ENCODE results near the gene GPRIN1.
"Not testable (repeated sequence)": the region's sequence is repeated elsewhere in the genome, so short reads cannot be mapped to it uniquely, and the experiment has no call there.

Gene GPRIN1

DNA sequence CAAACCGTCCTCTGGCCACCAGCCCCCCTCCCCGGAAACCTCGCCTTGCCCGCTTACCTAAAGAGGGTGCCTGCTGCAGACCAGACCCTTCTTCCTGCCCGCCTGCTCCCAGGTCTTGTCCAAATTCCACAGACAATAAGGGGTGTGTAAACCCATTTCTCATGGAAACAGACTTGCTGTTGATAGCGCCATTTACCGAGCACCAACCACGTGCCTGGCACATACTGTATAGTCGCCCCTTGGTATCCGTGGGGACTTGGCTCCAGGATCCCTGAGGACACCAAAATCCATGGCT lies 35.7 kb downstream of the GPRIN1 start:
- no peak for DNase-seq (ENCODE audit: low spot score)

DNA sequence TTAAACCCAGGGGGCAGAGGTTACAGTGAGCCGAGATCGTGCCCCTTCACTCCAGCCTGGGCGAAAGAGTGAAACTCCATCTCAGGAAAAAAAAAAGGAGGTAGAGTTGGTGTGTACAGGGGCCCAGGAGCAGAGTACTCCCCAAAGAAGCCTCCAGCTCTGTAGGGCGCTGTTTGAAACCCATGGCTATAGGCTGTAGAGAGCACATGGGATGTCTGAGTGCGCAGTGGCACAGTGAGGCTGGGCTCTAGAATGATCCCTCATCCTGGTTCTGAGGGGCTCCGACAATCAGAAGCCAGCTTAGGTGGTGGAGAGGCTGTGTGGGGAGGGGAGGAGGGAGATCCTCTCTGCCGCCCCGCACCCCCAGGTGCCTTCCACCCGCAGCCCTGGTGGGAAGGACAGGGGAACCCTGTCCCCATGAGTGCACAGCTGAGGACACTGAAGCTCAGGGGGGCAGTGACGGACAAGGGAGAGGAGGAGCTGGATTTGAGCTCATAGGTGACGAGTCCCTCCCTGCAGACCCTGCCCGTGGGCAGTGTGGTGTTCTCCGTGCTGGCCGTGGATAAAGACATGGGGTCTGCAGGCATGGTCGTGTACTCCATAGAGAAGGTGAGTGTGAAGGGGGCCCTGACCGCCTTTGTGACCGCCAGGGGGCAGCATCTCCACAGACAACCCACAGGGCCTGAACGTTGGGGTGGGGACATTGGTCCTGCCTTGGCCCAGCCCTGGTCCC lies 36.2 kb downstream of the GPRIN1 start:
- DNase-seq (ENCODE audit: low spot score), result peak; percentile 83

DNA sequence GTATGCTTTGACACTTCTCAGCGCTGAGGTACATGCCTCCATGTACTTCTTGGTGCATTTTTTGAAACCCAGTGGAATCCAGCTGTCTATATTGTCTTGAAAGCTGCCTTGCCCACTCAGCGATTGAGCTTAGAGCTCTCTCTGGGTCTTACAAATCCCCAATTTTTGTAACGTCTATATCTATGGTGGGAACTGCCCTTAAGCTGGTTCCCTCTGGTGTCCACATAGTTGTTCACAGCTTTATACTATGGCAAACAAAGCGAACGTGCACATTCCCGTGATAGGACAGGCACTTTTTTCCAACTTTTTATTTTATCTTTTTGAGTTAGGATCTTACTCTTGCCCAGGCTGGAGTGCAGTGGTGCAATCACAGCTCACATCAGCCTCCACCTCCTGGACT lies 39.9 kb downstream of the GPRIN1 start:
- DNase-seq (ENCODE audit: low spot score), result peak; percentile 43

DNA sequence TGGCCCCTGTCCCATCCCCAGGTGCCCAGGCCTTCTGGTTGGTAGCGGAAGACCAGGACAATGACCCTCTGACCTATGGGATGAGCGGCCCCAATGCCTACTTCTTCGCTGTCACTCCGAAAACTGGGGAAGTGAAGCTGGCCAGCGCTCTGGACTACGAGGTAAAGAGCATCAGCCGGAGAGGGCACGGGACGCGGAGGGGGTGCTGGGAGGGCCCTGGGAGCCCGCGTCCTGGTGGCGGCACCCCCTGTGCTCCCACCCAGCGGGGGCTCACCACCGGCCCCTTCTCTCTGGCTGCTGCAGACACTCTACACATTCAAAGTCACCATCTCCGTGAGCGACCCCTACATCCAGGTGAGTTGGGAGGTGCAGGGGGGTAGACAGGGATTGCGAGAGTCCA lies 41.3 kb downstream of the GPRIN1 start:
- DNase-seq (ENCODE audit: low spot score), result no peak

DNA sequence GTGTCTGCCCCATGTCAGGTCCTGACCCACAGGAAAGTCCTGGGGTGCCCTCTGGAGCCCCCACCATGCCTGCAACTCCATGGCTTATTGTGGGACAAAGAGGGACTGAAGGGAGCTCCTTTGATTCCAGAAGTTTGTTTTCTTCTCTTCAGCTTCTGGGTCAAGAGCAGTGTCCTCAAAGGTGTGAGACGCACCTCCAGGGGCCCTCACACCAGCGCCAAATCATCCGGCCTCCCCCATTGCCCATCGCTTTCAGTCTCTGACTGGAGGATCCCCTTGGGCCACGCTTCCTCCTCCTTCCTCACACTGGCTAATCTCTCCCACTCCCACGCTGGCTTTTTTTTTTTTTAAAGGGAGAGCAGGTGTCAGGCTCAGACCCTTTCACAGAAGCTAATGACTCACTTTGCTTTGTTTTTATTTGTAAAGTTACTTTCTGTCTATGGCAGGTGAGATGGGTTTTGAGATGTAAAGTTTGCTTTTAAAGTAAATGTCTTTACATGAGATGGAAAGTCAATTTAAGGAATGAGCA lies 44.1 kb downstream of the GPRIN1 start:
- DNase-seq (ENCODE audit: low spot score), result no peak

DNA sequence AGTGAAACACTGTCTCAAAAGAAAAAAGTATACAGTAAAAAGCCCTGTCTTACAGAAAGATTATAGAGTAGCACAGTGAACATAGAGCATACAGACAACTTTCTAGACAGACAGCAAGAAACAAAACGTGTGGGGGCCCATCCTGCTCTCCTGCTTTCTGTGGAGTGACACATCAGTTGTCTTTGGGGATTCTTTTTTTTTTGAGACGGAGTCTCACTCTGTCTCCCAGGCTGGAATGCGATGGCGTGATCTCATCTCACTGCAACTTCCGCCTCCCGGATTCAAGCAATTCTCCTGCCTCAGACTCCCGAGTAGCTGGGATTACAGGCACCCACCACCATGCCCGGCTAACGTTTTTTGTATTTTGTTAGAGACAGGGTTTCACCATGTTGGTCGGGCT lies 46.0 kb downstream of the GPRIN1 start:
- DNase-seq (ENCODE audit: low spot score), result no peak

DNA sequence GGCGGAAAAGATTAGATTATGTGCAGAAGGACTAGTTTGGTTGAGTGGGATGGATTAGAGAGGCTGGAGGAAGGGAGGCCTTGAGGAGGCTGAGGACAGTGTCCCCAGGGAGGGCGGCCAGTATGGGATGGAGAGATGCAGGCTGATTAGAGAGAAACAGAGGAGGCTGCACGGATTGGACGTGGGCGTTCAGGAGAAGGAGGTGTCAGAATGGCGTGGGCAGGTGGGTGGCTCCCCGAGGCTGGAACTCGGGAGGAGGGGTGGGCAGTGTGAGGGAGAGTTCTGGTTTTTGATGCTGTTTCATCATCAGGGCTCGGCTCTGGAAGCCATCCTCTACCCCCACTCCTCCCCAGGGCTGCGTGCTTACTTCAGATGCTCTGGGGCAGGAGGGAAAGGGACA lies 47.8 kb downstream of the GPRIN1 start:
- DNase-seq (ENCODE audit: low spot score), result no peak

DNA sequence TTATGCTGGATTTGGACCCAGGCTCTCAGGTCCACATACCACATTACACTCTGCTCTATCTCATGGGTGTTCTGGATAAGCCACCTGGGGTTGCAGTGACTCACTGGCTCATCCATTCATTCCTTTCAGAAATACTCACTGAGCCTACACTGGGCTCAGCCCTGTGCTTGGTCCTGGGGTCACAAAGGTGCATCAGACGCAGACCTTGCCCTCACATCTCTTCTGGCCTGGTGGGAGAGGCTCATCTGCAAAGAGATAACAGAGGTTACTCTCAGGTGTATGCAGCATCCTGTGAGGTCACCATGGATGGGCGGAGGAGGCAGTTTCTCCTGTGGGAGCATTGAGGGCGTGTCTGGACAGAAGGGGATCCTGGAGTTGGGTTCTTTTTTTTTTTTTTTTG lies 48.7 kb downstream of the GPRIN1 start:
- DNase-seq (ENCODE audit: low spot score), result no peak

DNA sequence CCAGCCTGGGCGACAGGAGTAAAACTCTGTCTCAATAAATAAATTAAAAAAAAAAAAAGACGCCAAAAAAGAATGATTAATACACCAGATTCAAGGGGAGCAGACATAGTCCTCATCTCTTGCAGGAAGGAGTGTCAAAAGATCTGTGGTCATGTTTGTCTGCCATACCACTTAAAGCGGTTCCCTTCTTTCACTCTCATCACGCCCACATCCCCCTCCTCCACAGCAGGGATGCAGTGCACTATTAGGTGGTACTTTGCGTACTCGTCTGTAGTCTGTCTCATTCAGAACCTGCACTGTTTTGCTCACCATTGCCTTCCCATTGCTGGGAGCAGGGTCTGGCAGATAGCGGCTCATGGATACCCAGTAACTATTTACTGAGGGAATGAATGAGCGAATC lies 49.6 kb downstream of the GPRIN1 start:
- no peak for DNase-seq (ENCODE audit: low spot score)

DNA sequence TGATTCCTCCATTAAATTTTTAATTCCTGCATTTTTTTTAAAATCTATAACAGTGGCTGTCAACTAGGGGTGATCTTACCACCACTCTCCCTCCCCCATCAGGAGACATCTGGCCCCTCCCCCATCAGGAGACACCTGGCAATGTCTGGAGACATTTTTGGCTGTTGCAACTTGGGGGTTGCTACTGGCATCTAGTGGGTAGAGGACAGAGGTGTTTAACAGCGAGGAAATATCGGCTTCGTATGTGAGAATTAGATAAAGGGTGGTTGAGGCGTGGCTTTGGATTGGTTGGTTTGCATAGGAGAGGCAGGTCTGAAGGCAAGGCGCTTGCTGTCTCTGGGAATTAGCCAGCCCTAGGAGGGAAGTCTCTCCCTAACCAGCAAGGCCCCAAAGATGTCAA lies 50.3 kb downstream of the GPRIN1 start:
- no peak for DNase-seq (ENCODE audit: low spot score)

DNA sequence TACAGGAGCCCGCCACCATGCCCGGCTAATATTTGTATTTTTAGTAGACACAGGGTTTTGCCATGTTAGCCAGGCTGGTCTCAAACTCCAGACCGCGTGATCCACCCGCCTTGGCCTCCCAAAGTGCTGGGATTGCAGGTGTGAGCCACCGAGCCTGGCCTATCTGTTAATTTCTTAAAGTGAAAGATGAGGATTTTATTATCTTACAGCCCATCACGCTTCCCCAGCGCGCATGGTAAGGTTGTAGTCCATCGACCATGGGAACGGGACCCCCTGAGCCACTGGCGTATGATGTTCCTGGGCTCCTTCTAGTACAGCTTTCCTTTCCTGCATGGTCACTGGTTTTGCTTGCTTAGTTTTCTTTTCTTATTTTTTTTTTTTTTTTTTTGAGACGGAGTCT lies 52.1 kb downstream of the GPRIN1 start:
- no peak for DNase-seq (ENCODE audit: low spot score)

DNA sequence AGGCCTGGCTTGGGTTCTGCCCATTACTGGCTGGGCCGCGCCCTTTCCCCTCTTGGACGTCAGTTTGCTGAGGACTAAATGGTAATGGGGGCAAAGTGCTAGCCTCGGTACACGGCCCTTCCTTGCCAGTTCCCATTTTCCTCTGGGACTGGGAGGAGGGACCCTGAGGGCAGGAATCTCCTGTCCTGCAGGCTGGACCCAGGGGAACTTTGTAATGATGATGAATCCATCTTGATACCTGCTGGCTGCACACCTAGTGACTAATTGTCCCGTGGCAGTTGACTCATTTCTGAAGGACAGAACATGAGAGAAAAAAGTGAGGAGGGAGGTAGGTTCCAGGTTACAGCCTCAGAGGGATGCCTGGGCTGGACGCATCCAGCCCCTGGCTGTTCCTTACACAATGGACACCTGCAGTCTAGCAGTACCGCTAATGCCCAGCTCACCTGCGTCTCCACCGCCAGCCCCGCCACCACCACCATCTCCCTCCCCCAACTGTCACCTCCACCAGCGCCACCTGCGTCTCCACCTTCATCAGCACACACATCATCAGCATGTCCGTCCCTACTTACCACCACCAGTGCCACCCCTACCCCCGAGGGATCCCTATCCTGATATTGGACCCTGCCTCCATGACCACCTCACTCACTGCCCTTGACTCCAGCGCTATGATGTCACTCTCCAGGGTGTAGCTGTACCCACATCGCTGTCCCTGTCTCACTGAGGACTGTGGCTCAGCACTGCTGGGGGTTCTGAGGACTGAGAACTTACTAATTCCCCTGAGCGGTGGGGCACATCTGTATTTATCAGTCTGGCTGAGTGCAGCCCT lies 56.5 kb downstream of the GPRIN1 start:
- no peak for DNase-seq (ENCODE audit: low spot score)

DNA sequence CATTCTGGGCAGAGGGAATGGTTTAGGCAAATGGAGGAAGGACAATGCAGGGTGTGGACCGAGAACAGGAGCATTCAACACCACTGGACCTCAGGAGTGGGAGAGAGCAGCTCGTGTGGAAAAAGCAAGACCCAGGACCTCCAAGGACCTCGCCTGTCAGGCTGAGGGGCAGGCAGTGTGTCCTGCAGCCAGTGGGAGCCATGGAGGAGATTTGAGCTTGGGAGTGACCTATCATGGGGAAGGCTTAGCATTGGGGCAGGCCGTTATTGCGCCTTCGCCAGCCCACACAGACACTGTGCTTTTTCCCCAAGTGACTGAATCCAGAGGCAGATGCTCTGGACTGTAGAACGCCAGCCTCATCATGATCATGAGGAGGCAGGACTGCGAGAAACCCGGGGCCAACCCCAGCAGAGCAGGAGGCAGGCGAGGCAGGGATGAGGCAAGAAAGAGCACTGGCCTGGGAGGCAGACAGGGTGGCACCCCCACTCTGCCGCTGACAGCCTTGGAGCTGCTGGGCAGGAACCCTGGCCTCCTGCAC lies 57.6 kb downstream of the GPRIN1 start:
- no peak for DNase-seq (ENCODE audit: low spot score)

DNA sequence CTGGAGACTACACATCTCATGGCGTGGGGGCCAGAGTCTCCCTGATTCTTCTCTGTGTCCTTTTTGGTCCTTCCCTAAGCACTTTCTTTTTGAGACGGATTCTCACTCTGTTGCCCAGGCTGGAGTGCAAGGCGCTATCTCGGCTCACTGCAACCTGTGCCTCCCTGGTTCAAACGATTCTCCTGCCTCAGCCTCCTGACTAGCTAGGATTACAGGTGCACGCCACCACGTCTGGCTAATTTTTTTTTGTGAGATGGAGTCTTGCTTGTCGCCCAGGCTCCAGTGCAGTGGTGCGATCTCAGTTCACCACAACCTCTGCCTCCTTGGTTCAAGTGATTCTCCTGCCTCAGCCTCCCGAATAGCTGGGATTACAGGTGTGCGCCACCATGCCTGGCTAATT lies 59.0 kb downstream of the GPRIN1 start:
- not testable (repeated sequence) for DNase-seq (ENCODE audit: low spot score)

DNA sequence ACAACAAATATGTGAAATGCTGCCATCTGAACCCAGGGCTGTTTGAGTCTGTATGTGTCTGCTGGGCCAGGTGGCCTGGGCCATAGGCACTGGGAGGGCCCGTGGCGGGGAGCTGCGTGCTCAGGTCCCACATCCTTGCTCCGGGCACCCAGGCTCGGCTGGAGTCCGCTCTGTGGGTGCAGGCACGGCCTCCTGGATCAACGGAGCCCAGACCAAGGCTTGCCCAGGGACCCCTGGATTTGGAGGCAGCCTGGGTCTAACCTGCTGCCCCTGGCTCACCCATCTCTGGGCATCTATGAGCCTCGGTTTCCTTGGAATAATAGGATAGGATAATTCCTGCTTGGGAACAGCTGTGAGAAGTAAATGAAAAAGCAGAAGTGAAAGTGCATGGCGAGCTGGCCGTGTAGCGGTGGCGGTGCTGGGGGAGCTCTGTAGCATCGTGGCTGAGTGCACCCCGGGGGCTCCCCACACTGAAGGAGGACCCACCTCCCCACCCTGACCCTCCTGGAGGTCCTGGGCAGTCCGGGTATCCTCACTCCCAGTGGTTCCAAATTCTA lies 59.6 kb downstream of the GPRIN1 start:
- DNase-seq (ENCODE audit: low spot score), result no peak

DNA sequence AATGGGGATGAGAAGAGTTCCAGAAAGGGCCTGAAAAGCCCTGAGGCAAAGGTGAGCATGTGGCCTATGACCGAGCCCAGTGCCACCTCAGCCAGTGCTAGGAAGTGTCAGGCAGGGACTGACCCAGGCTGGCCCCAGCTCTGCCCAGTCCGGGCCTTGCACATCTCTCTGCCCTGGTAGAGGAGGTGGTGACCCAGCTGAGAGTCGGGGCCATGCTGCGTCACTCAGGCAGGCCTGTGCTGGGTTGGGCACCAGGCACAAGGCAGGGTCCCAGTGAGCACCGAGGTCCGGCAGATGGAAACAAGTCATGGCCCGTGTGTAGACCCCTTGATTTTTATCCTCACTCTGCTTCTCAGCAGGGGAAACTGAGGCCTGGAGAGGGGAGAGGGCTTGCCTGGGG lies 60.1 kb downstream of the GPRIN1 start:
- DNase-seq (ENCODE audit: low spot score), result no peak

DNA sequence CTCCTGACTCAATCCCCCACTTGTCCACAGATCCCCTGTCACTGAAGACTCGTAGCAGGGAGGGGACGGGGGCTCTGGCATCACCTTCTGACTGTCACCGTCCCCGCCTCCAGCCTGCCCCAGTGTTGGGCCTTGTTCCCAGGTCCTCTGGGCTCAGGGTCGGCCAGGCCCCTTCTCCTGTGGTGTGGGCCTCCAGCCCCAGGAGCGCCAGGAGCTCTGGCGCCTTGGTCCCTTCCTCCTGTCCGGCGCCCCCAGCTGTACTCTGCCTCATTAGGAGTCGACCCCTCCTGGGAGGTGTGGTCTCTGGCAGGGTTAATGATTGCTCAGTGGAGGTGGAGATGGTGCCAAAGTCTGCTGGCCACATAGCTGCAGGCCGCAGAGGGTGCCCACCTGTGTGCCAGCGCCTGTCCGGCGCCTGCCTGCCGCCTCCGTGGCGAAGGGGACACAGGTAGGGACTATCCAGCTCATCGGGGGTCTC lies 61.0 kb downstream of the GPRIN1 start, which contains the start of gene CDHR2:
Gene CDHR2, plus strand, starts transcription at position 376 of the 478 bp plus-strand sequence. CDS start 16,011 bp downstream, outside the sequence.
- no peak for DNase-seq (ENCODE audit: low spot score)

DNA sequence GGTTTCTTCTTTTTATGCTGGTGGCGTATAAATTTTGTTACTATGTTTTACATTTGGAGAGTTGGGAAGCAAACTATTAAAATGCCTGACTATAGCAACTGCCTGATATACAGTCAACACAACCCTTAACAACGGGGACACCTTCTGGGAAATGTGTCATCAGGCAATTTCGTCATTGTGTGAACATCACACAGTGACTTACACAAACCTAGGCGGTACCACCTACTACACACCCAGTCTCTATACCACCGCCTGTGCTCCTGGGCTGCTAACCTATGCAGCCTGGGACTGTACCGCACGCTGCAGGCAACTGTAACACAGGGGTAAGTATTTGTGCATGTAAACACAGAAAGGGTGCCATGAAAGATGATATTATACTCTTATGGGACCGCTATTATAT lies 62.2 kb downstream of the GPRIN1 start:
- no peak for DNase-seq (ENCODE audit: low spot score)
